H1 (cell line): ENCODE results near the gene KDF1. TPM values are rescaled to one million over a fixed set of nuclear protein-coding genes. Genes with fewer than 3 reads are reported as not detected.

Source experiments
- CTCF ChIA-PET: fragments of 300-600 bp; sonication (Branson Sonifier 250); formaldehyde crosslinking; loops from one replicate; lab custom pipeline; 2021; ENCODE audit not compliant: partially characterized antibody; lab: Charles Lee
- POLR2A ChIA-PET: fragments of 300-600 bp; sonication (Branson Sonifier 250); formaldehyde crosslinking; loops from one replicate; lab custom pipeline; 2021; ENCODE audit warnings: inconsistent platforms; ENCODE audit not compliant: partially characterized antibody; lab: Charles Lee
- DNase-seq, 2 experiments: peaks; one replicate each; pipeline versions ENCODE4 v3.0.0 to v3.0.0-alpha.2; 2010 to 2022; ENCODE audit warnings: low spot score in 2 of 2, low read depth in 1 of 2, mixed read lengths in 1 of 2
- FAIRE-seq: peaks from 2 replicates; lab custom pipeline; 2011; peaks lifted over from hg19 to GRCh38; lab: Jason Lieb, UNC
- H2AFZ ChIP-seq: 2 replicates; pipeline ENCODE4 v1.8.1; 2012; ENCODE audit warnings: low read length, inconsistent platforms
- H2AK5ac ChIP-seq: 2 replicates; pipeline ENCODE4 v1.6.1; 2013; ENCODE audit warnings: low read depth, low read length
- H2BK120ac ChIP-seq: replicated peaks from 2 replicates; pipeline ENCODE3; 2013; ENCODE audit warnings: low read depth, low read length, inconsistent platforms
- H2BK12ac ChIP-seq: 2 replicates; pipeline ENCODE4 v1.6.1; 2013; ENCODE audit warnings: low read depth, low read length
- H2BK15ac ChIP-seq: 2 replicates; pipeline ENCODE4 v1.6.1; 2013; ENCODE audit warnings: low read length
- H2BK20ac ChIP-seq: 2 replicates; pipeline ENCODE4 v1.6.1; 2013; ENCODE audit warnings: low read length
- H2BK5ac ChIP-seq: 2 replicates; pipeline ENCODE4 v1.6.1; 2013; ENCODE audit warnings: low read depth, low read length
- H3K14ac ChIP-seq: 2 replicates; pipeline ENCODE4 v1.6.1; 2013; ENCODE audit warnings: inconsistent platforms; ENCODE audit not compliant: insufficient read length
- H3K18ac ChIP-seq: 2 replicates; pipeline ENCODE4 v1.6.1; 2013; ENCODE audit warnings: low read length; ENCODE audit errors: extremely low read depth
- H3K23ac ChIP-seq: 2 replicates; pipeline ENCODE4 v1.6.1; 2013; ENCODE audit warnings: inconsistent platforms; ENCODE audit not compliant: insufficient read length
- H3K23me2 ChIP-seq: 2 replicates; pipeline ENCODE4 v1.6.1; 2013; ENCODE audit warnings: low read depth, low read length
- H3K27ac ChIP-seq: 2 replicates; pipeline ENCODE4 v1.6.1; 2011; ENCODE audit warnings: low read depth, low read length, inconsistent platforms
- H3K27me3 ChIP-seq, 4 experiments: replicated peaks in 1 of 4; 1 replicate in 1 of 4; 2 replicates in 3 of 4; pipeline versions ENCODE4 v1.6.1 to v1.8.1; 2011 to 2013; ENCODE audit warnings: low read length in 3 of 4, mild to moderate bottlenecking in 3 of 4, inconsistent platforms in 2 of 4, mixed read lengths in 2 of 4, moderate library complexity in 1 of 4; ENCODE audit not compliant: control insufficient read depth in 3 of 4, insufficient read depth in 3 of 4; ENCODE audit errors: extremely low read depth in 1 of 4
- H3K36me3 ChIP-seq, 4 experiments: 2 replicates each; pipeline versions ENCODE4 v1.6.1 to v1.8.1; 2011 to 2013; ENCODE audit warnings: mild to moderate bottlenecking in 4 of 4, low read length in 3 of 4, moderate library complexity in 2 of 4, control low read depth in 1 of 4, inconsistent platforms in 1 of 4; ENCODE audit not compliant: insufficient read depth in 4 of 4, control insufficient read depth in 2 of 4
- H3K4ac ChIP-seq: replicated peaks from 2 replicates; pipeline ENCODE3; 2013; ENCODE audit warnings: low read length, low read depth, mixed read lengths, inconsistent platforms; ENCODE audit not compliant: insufficient read length
- H3K4me1 ChIP-seq, 4 experiments: replicated peaks in 1 of 4; 1 replicate in 1 of 4; 2 replicates in 3 of 4; pipeline versions ENCODE4 v1.6.1 to v1.8.1; 2011 to 2013; ENCODE audit warnings: low read length in 3 of 4, inconsistent platforms in 2 of 4, mixed read lengths in 1 of 4; ENCODE audit not compliant: insufficient read depth in 4 of 4, control insufficient read depth in 3 of 4
- H3K4me2 ChIP-seq, 2 experiments: 2 replicates each; pipeline versions ENCODE4 v1.6.1 to v1.8.1; 2011 to 2013; ENCODE audit warnings: low read depth in 2 of 2, low read length in 2 of 2, control low read depth in 1 of 2, inconsistent platforms in 1 of 2, mild to moderate bottlenecking in 1 of 2; ENCODE audit not compliant: insufficient read depth in 1 of 2
- H3K4me3 ChIP-seq, 4 experiments: fragments of 200-600, 300-600 bp in 1 of 4; sonication (generic), shearing (Covaris generic), sonication (Bioruptor Twin) in 1 of 4; 2 replicates each; pipeline versions ENCODE4 v1.5.1 to v1.8.1; 2011 to 2016; ENCODE audit warnings: low read length in 4 of 4, low read depth in 3 of 4, control low read depth in 2 of 4, inconsistent platforms in 2 of 4, mild to moderate bottlenecking in 2 of 4, mixed read lengths in 1 of 4, moderate library complexity in 1 of 4; ENCODE audit not compliant: insufficient read depth in 2 of 4; ENCODE audit errors: extremely low read depth in 1 of 4
- H3K56ac ChIP-seq: replicated peaks from 2 replicates; pipeline ENCODE3; 2013; ENCODE audit warnings: low read depth, mild to moderate bottlenecking, mixed read lengths, low read length, inconsistent platforms; ENCODE audit not compliant: insufficient read length
- H3K79me1 ChIP-seq: 2 replicates; pipeline ENCODE4 v1.6.1; 2013; ENCODE audit warnings: low read depth, low read length, control low read depth
- H3K79me2 ChIP-seq, 2 experiments: 2 replicates each; pipeline versions ENCODE4 v1.6.1 to v1.8.1; 2012 to 2013; ENCODE audit warnings: low read length in 2 of 2, mild to moderate bottlenecking in 2 of 2, inconsistent platforms in 1 of 2; ENCODE audit not compliant: insufficient read depth in 2 of 2, control insufficient read depth in 1 of 2
- H3K9ac ChIP-seq, 4 experiments: replicated peaks in 1 of 4; 1 replicate in 1 of 4; 2 replicates in 3 of 4; pipeline versions ENCODE4 v1.6.1 to v1.8.1; 2011 to 2013; ENCODE audit warnings: low read depth in 3 of 4, low read length in 3 of 4, control low read depth in 2 of 4, mild to moderate bottlenecking in 2 of 4, moderate library complexity in 2 of 4, inconsistent platforms in 1 of 4; ENCODE audit errors: extremely low read depth in 1 of 4
- H3K9me3 ChIP-seq, 2 experiments: 2 replicates each; pipeline versions ENCODE4 v1.6.1 to v1.8.1; 2012 to 2013; ENCODE audit warnings: mild to moderate bottlenecking in 2 of 2, moderate library complexity in 2 of 2, control low read depth in 1 of 2, inconsistent platforms in 1 of 2, low read depth in 1 of 2, low read length in 1 of 2, mixed read lengths in 1 of 2; ENCODE audit not compliant: insufficient read depth in 2 of 2
- H4K20me1 ChIP-seq, 2 experiments: replicated peaks in 1 of 2; 2 replicates each; pipeline versions ENCODE3 to v1.8.1; 2011 to 2013; ENCODE audit warnings: inconsistent platforms in 2 of 2, low read length in 2 of 2, mild to moderate bottlenecking in 1 of 2; ENCODE audit not compliant: insufficient read depth in 2 of 2, control insufficient read depth in 1 of 2
- H4K5ac ChIP-seq: 2 replicates; pipeline ENCODE4 v1.6.1; 2013; ENCODE audit warnings: low read length, low read depth, mixed read lengths, inconsistent platforms; ENCODE audit not compliant: insufficient read length
- H4K8ac ChIP-seq: 2 replicates; pipeline ENCODE4 v1.8.0; 2013; ENCODE audit warnings: mild to moderate bottlenecking, moderate library complexity, low read length, inconsistent platforms; ENCODE audit not compliant: insufficient read depth; ENCODE audit errors: extremely low read depth
- H4K91ac ChIP-seq: replicated peaks from 2 replicates; pipeline ENCODE3; 2013; ENCODE audit warnings: low read length, mixed read lengths, inconsistent platforms; ENCODE audit not compliant: insufficient read length
- ATF2 ChIP-seq: IDR thresholded peaks from 2 replicates; pipeline ENCODE4 v1.6.1; 2012; ENCODE audit warnings: low read length, inconsistent platforms
- CHD2 ChIP-seq: IDR thresholded peaks from 2 replicates; pipeline ENCODE4 v1.6.1; 2012; ENCODE audit warnings: low read length, improper control_type of control experiment
- EP300 ChIP-seq, 2 experiments: IDR thresholded peaks; 1 replicate in 1 of 2; 2 replicates in 1 of 2; pipeline ENCODE4 v1.6.1; 2011 to 2012; ENCODE audit warnings: low read depth in 2 of 2, low read length in 2 of 2, mild to moderate bottlenecking in 2 of 2, borderline replicate concordance in 1 of 2, inconsistent platforms in 1 of 2, moderate library complexity in 1 of 2
- GTF2F1 ChIP-seq: IDR thresholded peaks from 2 replicates; pipeline ENCODE4 v1.6.1; 2012; ENCODE audit warnings: low read depth, low read length, improper control_type of control experiment, borderline replicate concordance
- NRF1 ChIP-seq: IDR thresholded peaks from 2 replicates; pipeline ENCODE4 v1.6.1; 2011; ENCODE audit warnings: mild to moderate bottlenecking, low read depth, low read length, improper control_type of control experiment
- SAP30 ChIP-seq: fragments of 300-600 bp; sonication (generic); IDR thresholded peaks from 2 replicates; pipeline ENCODE4 v1.7.1; 2012; ENCODE audit warnings: low read length, moderate library complexity, mild to moderate bottlenecking, inconsistent platforms; ENCODE audit not compliant: insufficient read depth, insufficient replicate concordance
- SP2 ChIP-seq: IDR thresholded peaks from 2 replicates; pipeline ENCODE4 v1.6.1; 2012; ENCODE audit warnings: mild to moderate bottlenecking, low read length, inconsistent platforms
- SP4 ChIP-seq: IDR thresholded peaks from 2 replicates; pipeline ENCODE4 v1.6.1; 2012; ENCODE audit warnings: low read length, inconsistent platforms
- SRF ChIP-seq: IDR thresholded peaks from 2 replicates; pipeline ENCODE4 v1.6.1; 2011; ENCODE audit warnings: mild to moderate bottlenecking, low read depth, low read length, moderate library complexity
- TCF12 ChIP-seq: IDR thresholded peaks from 2 replicates; pipeline ENCODE4 v1.6.1; 2011; ENCODE audit warnings: low read depth, mild to moderate bottlenecking, low read length
- YY1 ChIP-seq: IDR thresholded peaks from 2 replicates; pipeline ENCODE4 v1.6.1; 2011; ENCODE audit warnings: low read depth, mild to moderate bottlenecking, low read length
- WGBS, 2 experiments: shearing (Covaris generic) in 1 of 2; methylation state at CpG; one replicate each; pipeline versions ENCODE4 v1.1.6 to v1.1.7; 2013 to 2015; ENCODE audit warnings: low lambda C conversion rate in 2 of 2, mixed read lengths in 2 of 2, inconsistent platforms in 1 of 2, low coverage in 1 of 2, missing lambda C conversion rate in 1 of 2; ENCODE audit not compliant: insufficient replicate concordance in 2 of 2, insufficient coverage in 1 of 2, insufficient read length in 1 of 2; ENCODE audit errors: extremely low coverage in 1 of 2, missing lambda C conversion rate in 1 of 2; 5-methylcytosine and 5-hydroxymethylcytosine counted together
- polyA plus RNA-seq, 7 experiments: library from polyadenylated mRNA; depleted of rRNA in 3 of 7; stranded (reverse) in 5 of 7; unstranded in 2 of 7; fragments of >200 nt in 5 of 7; fragments of 200-250 nt in 2 of 7; gene quantifications; 1 replicate in 5 of 7; 2 replicates in 1 of 7; 4 replicates in 1 of 7; pipeline versions ENCODE4 v1.2.1 to v1.2.3, GENCODE V29; 2011 to 2013; ENCODE audit warnings: missing spikeins in 2 of 7, mixed read lengths in 2 of 7
- total RNA-seq: library from RNA; stranded (reverse); fragmentation: NEBNext Ultra II Directional; extraction: Animal tissue kit (Norgen Biotek cat#: 25700); gene quantifications from 2 replicates; pipeline ENCODE4 v1.2.1, GENCODE V29; 2021

The KDF1 gene
- total and polyA plus RNA-seq, 2 of the 8 experiments (the other 6 are each of a cell fraction or from before 2014, with no cell fraction given): 16.9 to 37.5 TPM

- Histone ChIP-seq H3K23ac (no peak overlapping the region), H3K4me2 (no peak overlapping the region), H4K20me1 (peaks cover 0 to 2% of the 10 kb centered on the region in 2 experiments), H3K79me1 (no peaks in the 10 kb centered on the region), H2AFZ (no peak overlapping the region), H3K56ac (no peak overlapping the region), H3K14ac (no peak overlapping the region), H3K23me2 (no peaks in the 10 kb centered on the region), H3K4me3 (no peak overlapping the region), H2AK5ac (no peak overlapping the region), H3K9me3 (no peaks in the 10 kb centered on the region), H3K4me1 (no peaks in the 10 kb centered on the region), H3K27ac (no peak overlapping the region), H3K27me3 (peaks cover 0 to 2% (median 0%) of the 10 kb centered on the region in 4 experiments; a peak in 2 of 7 replicates), H4K8ac (no peak overlapping the region), H2BK120ac (no peak overlapping the region), H2BK15ac (no peak overlapping the region), H3K36me3 (no peaks in the 10 kb centered on the region), H4K91ac (no peak overlapping the region), H3K9ac (no peak overlapping the region), H2BK12ac (no peak overlapping the region), H3K18ac (no peak overlapping the region), H2BK20ac (no peak overlapping the region), H4K5ac (no peak overlapping the region), H3K4ac (no peak overlapping the region), H2BK5ac (no peak overlapping the region), H3K79me2 (no peaks in the 10 kb centered on the region)
- WGBS, 2 experiments: 79% methylated on average over 4 of the region's 4 CpGs; no CpG with 5 or more reads in 1 of the 2 experiments
- CTCF ChIA-PET: interaction anchor here (0.6 to 1.4 kb wide), 2 partner anchors 9 to 53 kb away, joined by 3 read pairs; no protein-coding TSS in a partner anchor
- no peak for DNase-seq
- FAIRE-seq: no peak
- POLR2A ChIA-PET: interaction anchor here (0.7 to 2.5 kb wide), 2 partner anchors 10 to 11 kb away, joined by 3 to 12 read pairs; partner anchors contain the start of genes GPATCH3 and NUDC
- TF ChIP-seq GTF2F1: no peak
- no peak for TF ChIP-seq SAP30
- TF ChIP-seq ATF2: no peak
- no peak for TF ChIP-seq CHD2
- no peak for TF ChIP-seq SP4
- no peak for TF ChIP-seq TCF12
- TF ChIP-seq EP300 (IDR thresholded peaks at IDR 0.05; ENCODE audit: borderline replicate concordance in 1 of 2, low read depth in 2 of 2, low read length in 2 of 2): no peak
- no peak for TF ChIP-seq NRF1
- no peak for TF ChIP-seq YY1
- TF ChIP-seq SRF: no peak
- TF ChIP-seq SP2: no peak
Observed at GRCh38 chr1:26910343-26911160, 49.7 kb downstream of the KDF1 start.
